A549 (cell line): ENCODE data around the gene CDK4. TPM values are rescaled to one million over a fixed set of nuclear protein-coding genes. Genes with fewer than 3 reads are reported as not detected.

Experiments used
- ATAC-seq, 2 experiments: fragments of 200-7000 bp in 1 of 2; fragments of >200 bp in 1 of 2; cut with Nextera tagmentation in 1 of 2; cut with Tn5 transposase in 1 of 2; 3 replicates each; pipeline versions ENCODE4 v1.8.0 to v1.9.1; 2018 to 2020; ENCODE audit warnings: mild to moderate bottlenecking in 1 of 2, moderate library complexity in 1 of 2
- CTCF ChIA-PET: fragments of 300-600 bp; sonication (Branson Sonifier 250); formaldehyde crosslinking; extraction: SDS; loops from one replicate; lab custom pipeline; 2021; ENCODE audit warnings: antibody characterized with exemption, inconsistent platforms; lab: Yijun Ruan, JAX
- POLR2A ChIA-PET: fragments of 350-600 bp; formaldehyde crosslinking; extraction: SDS; loops from one replicate; lab custom pipeline; 2021; ENCODE audit warnings: antibody characterized with exemption, inconsistent platforms; lab: Yijun Ruan, JAX
- DNase-seq, 2 experiments: peaks; one replicate each; pipeline versions ENCODE4 v3.0.0 to v3.0.0-alpha.2; 2011 to 2016; ENCODE audit warnings: low read depth in 1 of 2, low spot score in 1 of 2
- FAIRE-seq: peaks from 2 replicates; lab custom pipeline; 2011; peaks lifted over from hg19 to GRCh38; lab: Jason Lieb, UNC
- H3K27ac ChIP-seq, 2 experiments: fragments of >200 bp; sonication (Bioruptor Twin); formaldehyde crosslinking; 3 replicates each; pipeline ENCODE4 v1.5.1; 2016 to 2017
- H3K4me1 ChIP-seq: fragments of >200 bp; sonication (Bioruptor Twin); formaldehyde crosslinking; 3 replicates; pipeline ENCODE4 v1.6.1; 2016
- H3K4me2 ChIP-seq: fragments of >200 bp; sonication (Bioruptor Twin); formaldehyde crosslinking; 3 replicates; pipeline ENCODE4 v1.6.1; 2016
- H3K4me3 ChIP-seq: fragments of >200 bp; sonication (Bioruptor Twin); formaldehyde crosslinking; 3 replicates; pipeline ENCODE4 v1.5.1; 2016
- H3K9me3 ChIP-seq: fragments of >200 bp; sonication (Bioruptor Twin); formaldehyde crosslinking; 3 replicates; pipeline ENCODE4 v1.6.1; 2016
- CBX8 ChIP-seq: fragments of 200-600 bp; sonication (generic); IDR thresholded peaks from 2 replicates; pipeline ENCODE4 v1.6.1; 2016
- CHD4 ChIP-seq: fragments of 200-600 bp; sonication (generic); IDR thresholded peaks from 2 replicates; pipeline ENCODE4 v1.6.1; 2016; ENCODE audit warnings: antibody characterized with exemption, mild to moderate bottlenecking, borderline replicate concordance
- EHF ChIP-seq: fragments of 250-450 bp; sonication (Bioruptor Pico); IDR thresholded peaks from 2 replicates; pipeline ENCODE4 v1.5.0; 2020; ENCODE audit warnings: mild to moderate bottlenecking
- EP300 ChIP-seq, 2 experiments: fragments of >200 bp; sonication (Bioruptor Twin); formaldehyde crosslinking; IDR thresholded peaks; 2 replicates in 1 of 2; 3 replicates in 1 of 2; pipeline ENCODE4 v1.6.1; 2016 to 2017
- FOSL2 ChIP-seq, 2 experiments: fragments of 450-650 bp in 1 of 2; fragments of >200 bp in 1 of 2; sonication (Bioruptor Twin) in 1 of 2; formaldehyde crosslinking; IDR thresholded peaks; 2 replicates each; pipeline versions ENCODE4 v1.5.0 to v1.6.1; 2016 to 2020; ENCODE audit warnings: mild to moderate bottlenecking in 1 of 2, moderate library complexity in 1 of 2
- FOXS1 ChIP-seq: fragments of 250-450 bp; sonication (Bioruptor Pico); IDR thresholded peaks from 2 replicates; pipeline ENCODE4 v1.5.0; 2020; ENCODE audit warnings: mild to moderate bottlenecking, moderate library complexity
- GATA3 ChIP-seq: IDR thresholded peaks from 2 replicates; pipeline ENCODE4 v1.6.1; 2012; ENCODE audit warnings: borderline replicate concordance
- HDAC2 ChIP-seq: fragments of 200-600 bp; sonication (generic); IDR thresholded peaks from 2 replicates; pipeline ENCODE4 v1.6.1; 2016
- HEYL ChIP-seq: fragments of 250-450 bp; sonication (Bioruptor Pico); IDR thresholded peaks from 2 replicates; pipeline ENCODE4 v1.8.0; 2021; ENCODE audit warnings: mild to moderate bottlenecking, moderate library complexity
- HOXA7 ChIP-seq: fragments of 250-450 bp; sonication (Bioruptor Pico); IDR thresholded peaks from 2 replicates; pipeline ENCODE4 v1.5.0; 2020; ENCODE audit warnings: mild to moderate bottlenecking, moderate library complexity
- HOXB13 ChIP-seq: fragments of 250-450 bp; sonication (Bioruptor Pico); IDR thresholded peaks from 2 replicates; pipeline ENCODE4 v1.5.0; 2020; ENCODE audit warnings: low read depth, mild to moderate bottlenecking, moderate library complexity
- JUNB ChIP-seq: fragments of >200 bp; sonication (Bioruptor Twin); formaldehyde crosslinking; IDR thresholded peaks from 2 replicates; pipeline ENCODE4 v1.6.1; 2016
- KDM1A ChIP-seq: fragments of 200-600 bp; sonication (generic); IDR thresholded peaks from 2 replicates; pipeline ENCODE4 v1.6.1; 2016; ENCODE audit warnings: low read depth, mild to moderate bottlenecking
- MYC ChIP-seq: IDR thresholded peaks from 2 replicates; pipeline ENCODE4 v1.6.1; 2012; ENCODE audit warnings: mild to moderate bottlenecking, inconsistent platforms, low read length, improper control_type of control experiment, borderline replicate concordance
- NR3C1 ChIP-seq: fragments of >200 bp; sonication (Bioruptor Twin); formaldehyde crosslinking; IDR thresholded peaks from 3 replicates; pipeline ENCODE4 v1.6.1; 2017
- POLR2AphosphoS2 ChIP-seq: conservative IDR thresholded peaks from 2 replicates; pipeline ENCODE4 v1.6.1; 2012; ENCODE audit warnings: low read length, improper control_type of control experiment, inconsistent platforms
- RAD21 ChIP-seq, 2 experiments: fragments of >200 bp in 1 of 2; sonication (Bioruptor Twin) in 1 of 2; formaldehyde crosslinking in 1 of 2; IDR thresholded peaks in 1 of 2; conservative IDR thresholded peaks in 1 of 2; 2 replicates in 1 of 2; 3 replicates in 1 of 2; pipeline ENCODE4 v1.6.1; 2012 to 2018; ENCODE audit warnings: inconsistent platforms in 1 of 2
- RARB ChIP-seq: fragments of 250-450 bp; sonication (Bioruptor Pico); IDR thresholded peaks from 2 replicates; pipeline ENCODE4 v1.8.0; 2021; ENCODE audit warnings: mild to moderate bottlenecking, moderate library complexity
- RNF2 ChIP-seq: fragments of 200-600 bp; sonication (generic); IDR thresholded peaks from 2 replicates; pipeline ENCODE4 v1.6.1; 2016; ENCODE audit warnings: low read depth, mild to moderate bottlenecking, antibody characterized with exemption, moderate library complexity, borderline replicate concordance
- SMC3 ChIP-seq: fragments of >200 bp; sonication (Bioruptor Twin); formaldehyde crosslinking; IDR thresholded peaks from 3 replicates; pipeline ENCODE4 v1.6.1; 2018; ENCODE audit warnings: inconsistent platforms
- ZC3H11A ChIP-seq: fragments of 450-650 bp; IDR thresholded peaks from 2 replicates; pipeline ENCODE4 v1.6.1; 2014; ENCODE audit warnings: antibody characterized with exemption, mild to moderate bottlenecking
- ZFP36 ChIP-seq: fragments of 450-650 bp; IDR thresholded peaks from 2 replicates; pipeline ENCODE4 v1.6.1; 2014; ENCODE audit warnings: borderline replicate concordance; ENCODE audit not compliant: partially characterized antibody
- ZNF302 ChIP-seq: fragments of 250-450 bp; sonication (Bioruptor Pico); IDR thresholded peaks from 2 replicates; pipeline ENCODE4 v1.9.0; 2021; ENCODE audit warnings: inconsistent platforms, mild to moderate bottlenecking, moderate library complexity
- ZSCAN20 ChIP-seq: fragments of 250-450 bp; sonication (Bioruptor Pico); IDR thresholded peaks from 2 replicates; pipeline ENCODE4 v1.8.0; 2022; ENCODE audit warnings: mild to moderate bottlenecking, moderate library complexity
- WGBS: methylation state at CpG from one replicate; pipeline ENCODE4 v1.1.6; 2017; ENCODE audit errors: missing lambda C conversion rate; 5-methylcytosine and 5-hydroxymethylcytosine counted together
- polyA plus RNA-seq, 4 experiments: library from polyadenylated mRNA; depleted of rRNA in 3 of 4; stranded (reverse); fragments of >200 nt; fragmentation: RNase III in 1 of 4; extraction: RNeasy Plus Mini Kit Qiagen cat#74134 plus additional on column Dnase treatment in 1 of 4; gene quantifications; 2 replicates in 3 of 4; 3 replicates in 1 of 4; pipeline ENCODE4 v1.2.3, GENCODE V29; 2011 to 2017
- TF ChIP-seq, protein P1 (sequence below): fragments of 200-600 bp; sonication (generic); IDR thresholded peaks from 2 replicates; pipeline ENCODE4 v1.6.1; 2016; ENCODE audit warnings: antibody characterized with exemption, mild to moderate bottlenecking, moderate library complexity

The CDK4 gene
- polyA plus RNA-seq, 2 of the 4 experiments (the other 2 are of a cell fraction) = 226 to 255 TPM

DNA sequence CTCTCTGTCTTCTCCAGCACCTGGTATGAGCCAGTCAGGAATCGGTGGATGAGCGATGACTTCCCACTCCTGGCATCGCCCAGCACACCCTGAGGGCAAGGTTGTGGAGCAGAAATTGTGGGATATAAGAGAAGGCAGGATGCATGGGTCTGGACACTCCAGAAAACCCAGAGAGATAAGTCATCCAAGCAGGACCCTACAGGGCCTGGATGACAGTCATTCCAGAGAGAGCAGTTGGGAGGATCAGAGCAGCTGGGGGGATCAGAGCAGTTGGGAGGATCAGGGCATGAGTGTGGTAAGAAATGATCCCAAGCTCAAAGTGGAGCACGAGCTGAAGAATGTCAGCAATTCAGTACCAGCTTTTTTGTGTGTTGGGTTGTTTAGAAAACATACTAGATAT lies 17.5 kb downstream of the CDK4 start:
- ChIA-PET CTCF (interaction anchor here (1.0 to 10.7 kb wide), 7 partner anchors 10 to 151 kb away, joined by 3 to 242 read pairs (median 8); partner anchors contain the start of genes B4GALNT1, OS9 and TSPAN31), POLR2A (interaction anchor here (1.9 kb wide), 1 partner anchor 8 kb away, joined by 14 read pairs; no protein-coding TSS in a partner anchor)
- 51% methylated on average over 4 of the region's 4 CpGs for WGBS
- TF ChIP-seq KDM1A (no peak), POLR2AphosphoS2 (no peak), RARB (CRISPR knock-in tag) (no peak), JUNB (no peak), CHD4 (no peak), MYC (no peak), HOXB13 (CRISPR knock-in tag) (no peak), NR3C1 (no peak), HDAC2 (no peak)
- TF ChIP-seq, protein P1, sequence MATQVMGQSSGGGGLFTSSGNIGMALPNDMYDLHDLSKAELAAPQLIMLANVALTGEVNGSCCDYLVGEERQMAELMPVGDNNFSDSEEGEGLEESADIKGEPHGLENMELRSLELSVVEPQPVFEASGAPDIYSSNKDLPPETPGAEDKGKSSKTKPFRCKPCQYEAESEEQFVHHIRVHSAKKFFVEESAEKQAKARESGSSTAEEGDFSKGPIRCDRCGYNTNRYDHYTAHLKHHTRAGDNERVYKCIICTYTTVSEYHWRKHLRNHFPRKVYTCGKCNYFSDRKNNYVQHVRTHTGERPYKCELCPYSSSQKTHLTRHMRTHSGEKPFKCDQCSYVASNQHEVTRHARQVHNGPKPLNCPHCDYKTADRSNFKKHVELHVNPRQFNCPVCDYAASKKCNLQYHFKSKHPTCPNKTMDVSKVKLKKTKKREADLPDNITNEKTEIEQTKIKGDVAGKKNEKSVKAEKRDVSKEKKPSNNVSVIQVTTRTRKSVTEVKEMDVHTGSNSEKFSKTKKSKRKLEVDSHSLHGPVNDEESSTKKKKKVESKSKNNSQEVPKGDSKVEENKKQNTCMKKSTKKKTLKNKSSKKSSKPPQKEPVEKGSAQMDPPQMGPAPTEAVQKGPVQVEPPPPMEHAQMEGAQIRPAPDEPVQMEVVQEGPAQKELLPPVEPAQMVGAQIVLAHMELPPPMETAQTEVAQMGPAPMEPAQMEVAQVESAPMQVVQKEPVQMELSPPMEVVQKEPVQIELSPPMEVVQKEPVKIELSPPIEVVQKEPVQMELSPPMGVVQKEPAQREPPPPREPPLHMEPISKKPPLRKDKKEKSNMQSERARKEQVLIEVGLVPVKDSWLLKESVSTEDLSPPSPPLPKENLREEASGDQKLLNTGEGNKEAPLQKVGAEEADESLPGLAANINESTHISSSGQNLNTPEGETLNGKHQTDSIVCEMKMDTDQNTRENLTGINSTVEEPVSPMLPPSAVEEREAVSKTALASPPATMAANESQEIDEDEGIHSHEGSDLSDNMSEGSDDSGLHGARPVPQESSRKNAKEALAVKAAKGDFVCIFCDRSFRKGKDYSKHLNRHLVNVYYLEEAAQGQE = no peak
- ATAC-seq (no peak), FAIRE-seq (no peak), DNase-seq (no peak)
- no peak overlapping the region for H3K4me2 ChIP-seq
- H3K4me3 ChIP-seq = no peak overlapping the region
- H3K27ac ChIP-seq = no peak overlapping the region
- H3K9me3 ChIP-seq = no peaks in the 10 kb centered on the region
- peaks cover 27% of the 10 kb centered on the region for H3K4me1 ChIP-seq

DNA sequence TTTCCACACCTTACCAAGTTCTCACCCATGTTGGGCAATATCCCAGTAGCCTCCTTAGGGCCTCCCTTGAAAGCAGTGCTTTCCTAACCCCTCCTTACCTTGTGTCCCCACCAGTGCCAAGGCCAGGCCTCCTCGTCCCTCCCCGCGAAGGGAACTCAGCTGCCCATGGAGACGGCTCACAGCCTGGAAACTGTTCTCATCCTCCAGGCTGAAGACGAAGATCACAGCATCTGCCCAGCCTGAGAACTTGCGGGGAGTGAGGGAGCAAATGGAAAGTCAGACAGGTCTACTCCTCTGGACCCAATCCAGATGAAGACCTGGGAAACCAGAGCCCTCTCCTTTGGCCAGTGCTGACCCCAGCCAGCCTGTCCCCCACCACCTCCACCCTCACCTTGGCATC lies 18.2 kb downstream of the CDK4 start:
- peaks cover 25% of the 10 kb centered on the region for H3K4me1 ChIP-seq
- H3K4me3 ChIP-seq = no peak overlapping the region
- ChIA-PET CTCF (interaction anchor here (1.0 to 10.7 kb wide), 7 partner anchors 10 to 181 kb away, joined by 3 to 242 read pairs (median 3); partner anchors contain the start of genes B4GALNT1 and TSPAN31), POLR2A (interaction anchor here (0.5 kb wide), 1 partner anchor 171 kb away, joined by 4 read pairs; no protein-coding TSS in a partner anchor)
- H3K9me3 ChIP-seq = no peaks in the 10 kb centered on the region
- TF ChIP-seq KDM1A (no peak), ZSCAN20 (no peak), FOXS1 (CRISPR knock-in tag) (no peak), FOSL2 (IDR thresholded peaks at IDR 0.05) (no peak), FOSL2 (CRISPR knock-in tag; IDR thresholded peaks at IDR 0.05) (no peak), SMC3 (no peak)
- DNase-seq (no peak), FAIRE-seq (no peak), ATAC-seq (no peak)
- no peak overlapping the region for H3K27ac ChIP-seq
- 63% methylated on average over 6 of the region's 6 CpGs for WGBS
- H3K4me2 ChIP-seq = no peak overlapping the region

DNA sequence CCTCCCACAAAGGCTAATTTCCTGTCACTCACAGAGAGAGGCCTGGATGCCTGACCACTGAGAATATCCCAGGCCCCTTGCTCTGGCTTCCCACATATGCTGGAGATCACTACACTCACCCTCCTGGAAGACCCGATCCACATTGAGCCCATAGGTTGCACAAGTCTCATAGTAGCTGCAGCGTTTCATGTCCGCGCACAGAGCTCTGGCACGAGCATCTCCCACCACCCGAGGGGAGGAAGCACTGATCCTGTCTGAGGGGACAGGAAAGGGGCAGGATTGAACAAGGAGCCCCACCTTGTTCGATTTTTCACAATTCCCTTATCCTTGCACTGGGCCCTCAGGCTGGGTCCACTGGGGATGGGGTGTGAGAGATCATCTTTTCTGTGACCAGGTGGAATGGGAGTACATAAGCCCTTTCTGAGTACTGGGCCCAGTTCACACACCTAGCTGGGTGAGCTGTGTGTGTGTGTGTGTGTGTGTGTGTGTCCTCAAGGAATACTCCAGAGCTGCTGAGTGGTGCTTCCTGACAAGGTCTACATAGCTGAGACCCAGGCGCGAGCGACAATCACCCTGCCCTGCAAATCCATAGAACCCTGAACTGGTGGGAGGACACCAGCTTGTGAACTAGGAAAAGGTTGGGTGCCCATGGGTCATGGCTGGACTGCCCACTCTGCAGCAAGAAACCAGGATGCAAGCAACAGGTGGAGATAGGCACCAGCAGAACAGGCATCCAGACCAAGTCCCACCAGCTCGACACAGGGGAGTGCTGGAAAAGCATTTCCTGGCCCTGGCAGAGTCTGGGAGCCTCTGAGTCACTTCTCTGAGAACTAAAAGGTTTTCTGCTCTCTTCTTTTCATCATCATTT lies 19.1 kb downstream of the CDK4 start:
- peaks cover 16% of the 10 kb centered on the region for H3K4me1 ChIP-seq
- H3K4me3 ChIP-seq = no peak overlapping the region
- 76% methylated on average over 8 of the region's 11 CpGs for WGBS
- H3K4me2 ChIP-seq = no peak overlapping the region
- H3K27ac ChIP-seq = no peak overlapping the region
- DNase-seq (no peak), FAIRE-seq (no peak), ATAC-seq (no peak)
- ChIA-PET CTCF (interaction anchor here (1.1 to 10.7 kb wide), 7 partner anchors 8 to 180 kb away, joined by 3 to 242 read pairs (median 4); partner anchors contain the start of gene OS9), POLR2A (interaction anchor here (0.5 kb wide), 1 partner anchor 172 kb away, joined by 4 read pairs; no protein-coding TSS in a partner anchor)
- H3K9me3 ChIP-seq = no peaks in the 10 kb centered on the region
- no peak for TF ChIP-seq HOXA7 (CRISPR knock-in tag)
- no peak for TF ChIP-seq EHF (CRISPR knock-in tag)
- no peak for TF ChIP-seq RAD21 (conservative IDR thresholded peaks at IDR 0.05 in 1 of 2, IDR thresholded peaks at IDR 0.05 in 1 of 2)
- no peak for TF ChIP-seq HEYL (CRISPR knock-in tag)
- no peak for TF ChIP-seq RNF2
- no peak for TF ChIP-seq CBX8
- no peak for TF ChIP-seq ZSCAN20
- TF ChIP-seq, protein P1 = no peak
- TF ChIP-seq ZNF302 (CRISPR knock-in tag) = no peak
- TF ChIP-seq ZFP36 = no peak
- no peak for TF ChIP-seq EP300 (IDR thresholded peaks at IDR 0.05)
- TF ChIP-seq ZC3H11A = no peak
- TF ChIP-seq GATA3 = no peak
- TF ChIP-seq MYC = no peak
